Measurements from ENCODE around the gene SPP2. TPM values are rescaled to one million over a fixed set of nuclear protein-coding genes. Genes with fewer than 3 reads are reported as not detected.

The SPP2 gene
- total and polyA plus RNA-seq, 9 of the 15 experiments (the other 6 are each of a cell fraction or from before 2014, with no cell fraction given): not detected

- H3K4me2 ChIP-seq (ENCODE audit: insufficient read depth, low read length): no peak overlapping the region
- in situ Hi-C loops (cut with MboI): no loop called here
- no peak for ATAC-seq
- no peak for DNase-seq (ENCODE audit: extremely low read depth in 1 of 4, low spot score in 3 of 4)
- ChIA-PET POLR2A (no interaction called here), CTCF (ENCODE audit: low intra/inter-chr PET ratio) (no interaction called here)
- H3K4me3 ChIP-seq: no peak overlapping the region
- H3K9ac ChIP-seq (ENCODE audit: insufficient read depth in 1 of 2, low read depth in 2 of 2, low read length in 2 of 2): no peak overlapping the region
- no TSS peak for BruUV-seq (replicated peaks)
- TF ChIP-seq FOXP4 (CRISPR knock-in tag; IDR thresholded peaks at IDR 0.05; ENCODE audit: borderline replicate concordance): no peak
- TF ChIP-seq ELF1 (tag; IDR thresholded peaks at IDR 0.05): no peak
- no peak for TF ChIP-seq ATF7 (IDR thresholded peaks at IDR 0.05)
- TF ChIP-seq CBX8 (IDR thresholded peaks at IDR 0.05; ENCODE audit: borderline replicate concordance, extremely low read depth, low read depth, low read length, poor library complexity, severe bottlenecking): no peak
- TF ChIP-seq PTBP1 (IDR thresholded peaks at IDR 0.05; ENCODE audit: low read depth, low read length): no peak
- H2AFZ ChIP-seq (ENCODE audit: low read depth, low read length): no peak overlapping the region
- no peaks in the 10 kb centered on the region for H4K20me1 ChIP-seq (replicated peaks; ENCODE audit: control insufficient read depth, insufficient read depth, low read length)
- H3K9me1 ChIP-seq (ENCODE audit: control insufficient read depth, insufficient read depth, low read length): no peaks in the 10 kb centered on the region
- FAIRE-seq: no peak
- no peaks in the 10 kb centered on the region for H3K27me3 ChIP-seq (ENCODE audit: control insufficient read depth in 2 of 2, insufficient read depth in 2 of 2, low read length in 2 of 2)
- no peaks in the 10 kb centered on the region for H3K9me3 ChIP-seq (replicated peaks; ENCODE audit: control insufficient read depth, insufficient read depth, low read depth, low read length)
- intact Hi-C loops (cut with micrococcal nuclease): no loop called here
- no peaks in the 10 kb centered on the region for H3K79me2 ChIP-seq (ENCODE audit: control insufficient read depth, insufficient read depth, low read length)
- WGBS (ENCODE audit: insufficient coverage, low coverage, missing lambda C conversion rate): 0% methylated on average over 2 of the region's 2 CpGs
- no peaks in the 10 kb centered on the region for H3K4me1 ChIP-seq (replicated peaks in 1 of 2; ENCODE audit: control insufficient read depth in 2 of 2, insufficient read depth in 2 of 2, low read length in 2 of 2)
- no peaks in the 10 kb centered on the region for H3K36me3 ChIP-seq (ENCODE audit: control insufficient read depth, insufficient read depth, low read length)
- no peak overlapping the region for H3K27ac ChIP-seq (ENCODE audit: extremely low read depth, low read depth, low read length)
Measured at GRCh38 chr2:234066587-234066986, 16.1 kb downstream of the SPP2 start.

Measured in K562 (cell line).